ENCODE measurements around the gene ALLC. TPM values are rescaled to one million over a fixed set of nuclear protein-coding genes. Genes with fewer than 3 reads are reported as not detected.

The ALLC gene
- total RNA-seq, 1 experiment from 2014 or later: not detected

DNA sequence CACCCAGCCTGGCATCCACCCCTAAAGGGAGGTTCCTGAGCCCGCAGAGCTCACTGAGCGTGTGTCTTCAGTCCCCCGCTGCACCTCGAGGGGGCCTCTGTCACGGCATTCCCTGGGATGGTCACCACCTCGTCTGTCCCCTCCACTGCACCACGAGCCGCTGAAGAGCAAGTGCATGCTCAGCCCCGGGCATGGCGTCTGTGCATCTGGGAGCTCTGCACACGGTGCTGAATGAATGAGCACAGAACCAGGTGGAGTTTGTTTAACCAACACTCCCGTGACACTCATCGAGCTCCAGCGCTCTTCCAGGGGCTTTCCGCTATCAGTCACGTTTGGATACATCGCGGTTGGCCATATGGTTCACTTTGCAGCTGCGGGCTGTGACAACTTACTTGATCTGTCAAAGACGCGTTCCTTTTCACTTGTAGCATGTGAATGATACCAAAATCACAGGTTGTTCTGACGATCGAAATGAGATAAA is 9.2 kb downstream of the ALLC start:
- no peak for DNase-seq (ENCODE audit: low spot score)

GRCh38 chr2:3669656-3670055 is 11.7 kb downstream of the ALLC start:
- DNase-seq (ENCODE audit: low spot score): no peak
- in situ Hi-C loops (cut with HindIII; ENCODE audit: low sequenced_read_pairs): no loop called here

More for the DNA sequence above, 9.2 kb downstream of the ALLC start:
- in situ Hi-C loops (cut with HindIII; ENCODE audit: low sequenced_read_pairs): no loop called here

- DNase-seq (ENCODE audit: low spot score): no peak
These were observed 12.4 kb downstream of the ALLC start for GRCh38 chr2:3670376-3670775.

GRCh38 chr2:3670941-3671340 is 12.9 kb downstream of the ALLC start:
- no peak for DNase-seq (ENCODE audit: low spot score)
- in situ Hi-C loops (cut with HindIII; ENCODE audit: low sequenced_read_pairs): no loop called here

More at GRCh38 chr2:3670376-3670775, 12.4 kb downstream of the ALLC start:
- in situ Hi-C loops (cut with HindIII; ENCODE audit: low sequenced_read_pairs): no loop called here

DNA sequence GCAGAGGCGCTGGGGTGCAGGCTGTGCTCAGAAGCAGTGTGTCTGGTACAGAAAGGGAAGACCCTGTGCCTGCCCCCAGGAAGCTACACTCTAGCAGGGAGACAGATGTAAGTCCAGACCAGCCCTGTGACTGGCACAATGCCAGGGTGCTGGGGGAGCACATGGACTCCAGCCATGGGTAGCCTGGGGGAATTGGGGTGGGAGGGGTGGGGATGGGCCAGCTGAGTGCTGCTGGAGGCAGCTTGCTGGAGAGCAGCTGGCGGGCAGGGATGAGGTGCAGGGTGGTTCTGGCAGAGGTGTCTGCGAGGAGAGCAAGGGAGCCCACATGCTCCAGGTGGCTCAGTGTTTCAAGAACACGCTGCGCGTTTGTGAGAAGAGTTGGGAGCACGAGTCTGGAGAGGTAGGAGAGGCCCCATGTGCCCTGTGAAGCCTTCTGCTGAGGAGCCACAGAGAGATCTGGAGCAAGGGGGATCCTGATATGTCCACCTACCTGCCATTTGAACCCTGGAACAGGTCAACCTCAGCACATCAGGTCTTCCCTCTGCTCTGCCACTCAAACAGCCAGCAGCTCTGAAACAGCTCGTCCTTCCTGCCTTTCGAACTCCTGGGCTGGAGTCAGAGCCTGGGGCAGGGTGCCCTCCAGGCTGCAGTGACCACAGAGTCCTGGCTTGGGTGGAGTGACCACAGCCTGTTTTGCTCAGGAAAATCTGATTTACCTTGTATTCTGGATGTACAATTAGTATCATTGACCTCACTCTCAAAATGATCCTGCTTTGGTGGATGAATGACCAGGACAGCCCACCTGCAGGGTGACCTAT is 15.1 kb downstream of the ALLC start:
- in situ Hi-C loops (cut with HindIII; ENCODE audit: low sequenced_read_pairs): no loop called here
- no peak for DNase-seq (ENCODE audit: low spot score)

GRCh38 chr2:3674066-3674845 is 16.3 kb downstream of the ALLC start:
- in situ Hi-C loops (cut with HindIII; ENCODE audit: low sequenced_read_pairs): no loop called here
- DNase-seq (ENCODE audit: low spot score): no peak

GRCh38 chr2:3675687-3676086 is 17.7 kb downstream of the ALLC start:
- in situ Hi-C loops (cut with HindIII; ENCODE audit: low sequenced_read_pairs): no loop called here
- no peak for DNase-seq (ENCODE audit: low spot score)

DNA sequence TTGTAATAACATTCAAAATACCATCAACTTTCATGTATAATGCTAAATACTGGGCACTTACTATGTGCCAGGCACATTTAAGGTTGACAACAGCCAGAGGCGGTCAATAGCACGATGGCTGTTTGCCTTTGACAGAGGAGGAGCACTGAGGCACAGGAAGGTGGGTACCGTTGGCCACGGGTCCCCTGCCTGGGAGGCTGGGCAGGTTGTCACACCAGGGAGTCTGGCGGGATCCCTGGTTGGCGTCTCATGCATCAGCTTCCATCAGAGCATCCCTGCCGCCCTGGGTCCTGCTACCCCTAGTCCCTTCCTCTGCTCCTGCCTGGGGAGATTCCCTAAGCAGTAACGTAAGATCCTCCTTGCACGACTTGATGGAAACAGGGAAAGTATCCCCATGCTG is 19.4 kb downstream of the ALLC start:
- no peak for DNase-seq (ENCODE audit: low spot score)
- in situ Hi-C loops (cut with HindIII; ENCODE audit: low sequenced_read_pairs): no loop called here

GRCh38 chr2:3678212-3678611 is 20.2 kb downstream of the ALLC start:
- in situ Hi-C loops (cut with HindIII; ENCODE audit: low sequenced_read_pairs): no loop called here

DNA sequence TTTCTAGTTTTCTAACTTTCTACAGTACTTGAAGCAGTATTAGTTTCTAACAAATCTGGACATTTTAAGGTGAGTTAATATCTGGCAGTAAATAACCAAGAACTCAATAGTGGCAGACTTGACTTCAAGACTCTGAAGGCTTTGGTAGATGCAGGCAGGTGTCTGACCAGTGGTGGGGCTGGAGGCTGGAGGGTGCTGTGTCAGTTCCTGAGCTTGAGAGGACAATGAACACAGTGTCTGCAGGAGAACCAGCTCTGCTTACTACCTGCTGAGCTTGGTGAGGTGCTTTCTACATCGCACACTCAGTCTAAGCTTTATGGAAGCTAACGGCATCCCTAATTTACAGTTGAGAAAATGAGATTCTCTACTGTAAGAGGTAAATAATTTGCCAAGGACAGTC is 21.2 kb downstream of the ALLC start:
- in situ Hi-C loops (cut with HindIII; ENCODE audit: low sequenced_read_pairs): no loop called here
- no peak for DNase-seq (ENCODE audit: low spot score)

More at GRCh38 chr2:3678212-3678611, 20.2 kb downstream of the ALLC start:
- no peak for DNase-seq (ENCODE audit: low spot score)

DNA sequence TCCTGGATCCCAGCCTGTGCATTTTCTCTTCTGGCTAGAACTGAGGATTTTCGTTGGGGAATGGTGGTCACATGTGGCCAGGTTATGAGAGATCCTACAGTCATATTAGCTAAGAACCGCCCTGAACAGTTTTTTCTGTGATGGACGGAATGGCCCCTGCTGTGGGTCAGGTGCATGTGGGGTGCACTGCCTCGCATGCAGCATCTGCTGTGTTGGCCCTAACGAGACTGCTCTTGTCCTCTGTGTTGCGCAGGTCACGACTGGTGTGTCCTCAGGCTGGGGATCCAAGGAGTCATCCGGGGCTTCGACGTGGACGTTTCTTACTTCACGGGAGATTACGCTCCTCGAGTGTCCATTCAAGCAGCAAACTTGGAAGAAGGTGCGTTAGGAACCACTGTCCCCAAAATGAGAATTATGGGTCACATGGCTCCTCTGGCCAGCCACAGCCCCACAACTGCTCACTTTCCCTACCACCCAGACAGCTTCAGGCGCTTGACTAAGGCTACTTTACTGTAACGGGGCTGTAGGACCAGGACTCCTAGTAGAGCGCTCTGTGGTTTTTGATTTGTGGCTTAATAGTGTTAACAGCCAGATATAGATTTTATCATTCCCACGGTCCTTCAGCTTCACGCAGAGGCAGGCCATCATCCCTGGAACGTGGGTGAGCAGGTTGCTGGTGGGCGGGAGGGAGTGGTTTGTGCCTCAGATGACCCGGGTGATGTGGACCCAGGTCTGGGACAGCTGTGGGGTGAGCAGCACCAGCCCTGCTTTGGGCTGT is 21.8 kb downstream of the ALLC start:
- in situ Hi-C loops (cut with HindIII; ENCODE audit: low sequenced_read_pairs): no loop called here
- DNase-seq (ENCODE audit: low spot score): no peak

DNA sequence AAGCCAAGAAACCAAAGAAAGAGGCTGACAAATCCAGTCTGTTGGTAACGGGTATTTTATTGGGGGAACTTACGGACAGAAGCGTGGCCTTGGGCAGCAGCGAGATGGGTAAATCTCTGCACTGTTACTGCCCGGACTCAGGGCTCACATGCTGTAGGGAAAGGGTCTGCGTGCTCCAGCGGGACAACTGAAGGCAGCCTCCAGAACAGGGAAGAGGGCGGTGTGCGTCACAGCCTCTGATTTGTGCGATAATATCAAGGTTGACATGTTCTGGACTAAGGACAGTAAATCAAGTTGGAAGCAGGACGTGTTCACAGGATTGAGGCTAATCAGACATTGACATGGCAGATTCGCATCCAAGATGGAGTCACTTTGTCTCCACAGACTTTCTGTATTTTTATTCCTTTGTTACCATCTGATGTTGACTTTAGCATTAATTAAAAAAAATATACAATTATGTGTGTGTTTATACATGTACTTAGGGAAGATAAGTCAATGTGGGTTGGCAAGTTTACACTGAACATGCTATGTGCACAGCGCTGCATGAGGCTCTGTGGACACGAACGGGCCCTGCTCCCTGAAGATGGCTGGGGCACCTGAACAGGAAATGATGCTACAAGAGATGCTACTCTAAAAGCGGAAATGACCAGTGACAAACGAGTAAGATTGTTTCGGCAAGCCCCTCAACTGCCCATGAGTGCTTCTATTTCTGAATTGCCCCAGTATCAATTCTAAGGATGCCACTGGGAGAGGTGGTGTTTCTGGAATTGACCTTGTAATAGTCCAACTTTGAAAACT is 22.7 kb downstream of the ALLC start:
- no peak for DNase-seq (ENCODE audit: low spot score)
- in situ Hi-C loops (cut with HindIII; ENCODE audit: low sequenced_read_pairs): no loop called here

DNA sequence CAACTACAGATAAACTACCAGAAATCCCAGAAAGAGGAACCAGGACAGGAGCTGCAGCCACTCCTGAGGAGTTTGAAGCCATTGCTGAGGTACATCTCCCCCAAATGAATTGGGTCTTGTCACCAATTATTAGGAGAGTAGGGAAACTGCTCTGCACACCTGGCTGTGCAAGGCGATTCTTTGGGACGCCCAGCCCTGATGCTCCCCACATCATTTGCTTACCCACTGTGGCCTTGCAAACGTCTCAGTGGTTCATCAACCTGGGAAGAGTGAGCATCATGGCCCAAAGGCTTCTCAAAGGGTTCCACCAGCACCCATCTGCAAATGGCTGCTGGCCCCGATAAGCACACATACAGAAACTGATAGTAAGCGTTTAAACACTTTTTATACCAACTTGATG is 23.6 kb downstream of the ALLC start:
- no peak for DNase-seq (ENCODE audit: low spot score)
- in situ Hi-C loops (cut with HindIII; ENCODE audit: low sequenced_read_pairs): no loop called here

- DNase-seq (ENCODE audit: low spot score): no peak
- in situ Hi-C loops (cut with HindIII; ENCODE audit: low sequenced_read_pairs): no loop called here
These were observed 24.8 kb downstream of the ALLC start for GRCh38 chr2:3682811-3683210.

DNA sequence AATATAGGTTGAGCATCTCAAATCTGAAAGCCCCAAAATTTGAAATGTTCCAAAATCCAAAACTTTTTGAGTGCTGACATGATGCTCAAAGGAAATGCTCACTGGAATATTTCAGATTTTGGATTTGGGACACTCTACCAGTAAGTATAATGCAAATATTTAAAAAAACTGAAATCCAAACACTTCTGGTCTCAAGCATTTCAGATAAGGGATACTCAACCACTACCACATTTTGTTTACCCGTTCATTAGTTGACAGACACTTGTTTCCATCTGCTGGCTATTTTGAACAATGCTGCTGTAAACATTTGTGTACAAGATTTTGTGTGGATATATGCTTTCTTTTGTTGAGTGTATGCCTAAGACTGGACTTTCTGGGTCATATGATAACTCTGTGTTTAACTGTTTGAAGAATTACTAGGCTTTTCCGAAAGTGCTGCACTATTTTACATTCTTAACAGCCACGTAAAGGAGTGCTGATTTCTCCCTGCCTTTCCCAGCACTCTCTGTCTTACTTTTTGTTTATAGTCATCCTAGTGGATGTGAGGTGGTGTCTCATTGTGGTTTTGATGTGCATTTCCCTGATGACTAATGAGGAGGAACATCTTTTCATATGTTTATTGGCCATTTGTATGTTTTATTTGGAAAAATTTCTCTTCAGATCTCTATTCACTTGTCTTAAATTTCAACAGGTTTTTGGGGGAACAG is 25.9 kb downstream of the ALLC start:
- in situ Hi-C loops (cut with HindIII; ENCODE audit: low sequenced_read_pairs): no loop called here
- DNase-seq (ENCODE audit: low spot score): no peak

GRCh38 chr2:3689998-3690748 is 32.2 kb downstream of the ALLC start:
- no peak for DNase-seq (ENCODE audit: low spot score)
- in situ Hi-C loops (cut with HindIII; ENCODE audit: low sequenced_read_pairs): no loop called here

DNA sequence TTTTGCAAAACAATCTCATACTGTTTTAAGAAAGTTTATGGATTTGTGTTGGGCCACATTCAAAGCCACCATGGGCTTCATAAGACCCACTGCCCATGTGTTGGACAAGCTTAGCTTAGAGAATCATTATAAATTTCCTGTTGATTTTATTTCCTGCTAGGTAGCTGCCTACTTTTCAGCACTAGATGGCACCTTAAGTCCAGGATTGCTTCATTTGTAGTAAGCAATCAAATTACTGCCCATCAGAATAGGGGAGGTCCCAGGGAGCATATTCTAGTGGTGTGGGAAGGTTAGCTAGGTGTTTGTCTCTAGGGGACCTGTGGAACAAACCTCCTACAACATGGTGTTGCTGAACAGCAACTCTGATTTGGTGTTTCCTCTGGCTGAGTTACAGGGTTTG is 34.4 kb downstream of the ALLC start:
- DNase-seq (ENCODE audit: low spot score): no peak
- in situ Hi-C loops (cut with HindIII; ENCODE audit: low sequenced_read_pairs): no loop called here

DNA sequence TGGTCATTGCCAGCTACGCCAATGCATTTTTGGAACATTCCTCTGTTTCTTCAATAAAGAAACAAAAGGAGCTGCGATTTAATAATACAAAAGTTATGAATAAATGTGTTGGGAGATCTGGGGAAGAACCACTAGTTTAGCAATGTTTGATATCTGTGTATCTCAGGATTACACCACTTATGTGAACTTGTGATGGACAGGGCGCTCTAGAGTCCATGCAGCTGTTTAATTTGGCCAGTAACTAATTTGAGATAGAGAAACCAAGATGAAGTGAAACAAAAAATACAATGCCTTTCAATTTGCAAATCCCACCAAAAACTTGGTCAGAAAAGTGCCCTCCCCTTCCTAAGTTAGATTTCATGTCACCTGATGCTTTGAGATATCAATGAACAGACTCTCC is 38.5 kb downstream of the ALLC start:
- no peak for DNase-seq (ENCODE audit: low spot score)
- in situ Hi-C loops (cut with HindIII; ENCODE audit: low sequenced_read_pairs): no loop called here
